GM12878 (cell line): ENCODE measurements around the gene FBXL7. TPM values are rescaled to one million over a fixed set of nuclear protein-coding genes. Genes with fewer than 3 reads are reported as not detected.

Experiments
- ATAC-seq: fragments of 200-7000 bp; cut with Tn5 transposase; 3 replicates; pipeline ENCODE4 v1.9.1; 2020; ENCODE audit warnings: mild to moderate bottlenecking, moderate library complexity
- BruUV-seq: library from RNA; stranded (reverse); fragments of 400-500 nt; replicated peaks from 2 replicates; lab custom pipeline; 2021; lab: Mats Ljungman, UMichigan
- CTCF ChIA-PET: fragments of 300-600 bp; sonication (Branson Sonifier 250); formaldehyde crosslinking; extraction: SDS; loops from one replicate; lab custom pipeline; 2021; ENCODE audit warnings: inconsistent platforms; lab: Yijun Ruan, JAX
- POLR2A ChIA-PET: fragments of 350-600 bp; formaldehyde crosslinking; extraction: SDS; loops from one replicate; lab custom pipeline; 2021; ENCODE audit warnings: inconsistent platforms; lab: Charles Lee
- RAD21 ChIA-PET: fragments of 300-600 bp; sonication (Branson Sonifier 250); formaldehyde crosslinking; loops from one replicate; lab custom pipeline; 2023; ENCODE audit warnings: antibody characterized with exemption; ENCODE audit not compliant: unreplicated experiment; lab: Charles Lee
- SMC1A ChIA-PET: fragments of 300-600 bp; sonication (Branson Sonifier 250); formaldehyde crosslinking; loops from one replicate; lab custom pipeline; 2023; ENCODE audit not compliant: unreplicated experiment, uncharacterized antibody; lab: Charles Lee
- DNase-seq: peaks from one replicate; pipeline ENCODE4 v3.0.0-alpha.2; 2011; ENCODE audit warnings: low read depth, low spot score
- FAIRE-seq: peaks from 3 replicates; lab custom pipeline; 2011; peaks lifted over from hg19 to GRCh38; lab: Jason Lieb, UNC
- H2AFZ ChIP-seq: 2 replicates; pipeline ENCODE4 v1.6.0; 2011; ENCODE audit warnings: low read depth, low read length, control low read depth; ENCODE audit not compliant: control insufficient read depth
- H3K27ac ChIP-seq: 2 replicates; pipeline ENCODE4 v1.5.1; 2011; ENCODE audit warnings: control low read depth; ENCODE audit not compliant: control insufficient read depth, insufficient read depth
- H3K27me3 ChIP-seq, 2 experiments: replicated peaks in 1 of 2; 2 replicates each; pipeline versions ENCODE4 v1.6.0 to v1.6.1; 2011; ENCODE audit warnings: low read length in 1 of 2; ENCODE audit not compliant: control insufficient read depth in 2 of 2, insufficient read depth in 2 of 2
- H3K36me3 ChIP-seq, 2 experiments: 2 replicates each; pipeline ENCODE4 v1.5.1; 2011; ENCODE audit warnings: low read length in 1 of 2; ENCODE audit not compliant: control insufficient read depth in 2 of 2, insufficient read depth in 2 of 2
- H3K4me1 ChIP-seq: 2 replicates; pipeline ENCODE4 v1.6.1; 2011; ENCODE audit warnings: mild to moderate bottlenecking, low read length, moderate library complexity, mixed read lengths; ENCODE audit not compliant: control insufficient read depth, insufficient read depth
- H3K4me2 ChIP-seq: 2 replicates; pipeline ENCODE4 v1.6.0; 2011; ENCODE audit warnings: control low read depth; ENCODE audit not compliant: control insufficient read depth, insufficient read depth
- H3K4me3 ChIP-seq: fragments of 200-600 bp; sonication (generic); 2 replicates; pipeline ENCODE4 v1.5.1; 2016
- H3K79me2 ChIP-seq: 2 replicates; pipeline ENCODE4 v1.6.0; 2011; ENCODE audit warnings: low read length; ENCODE audit not compliant: control insufficient read depth, insufficient read depth
- H3K9ac ChIP-seq: 2 replicates; pipeline ENCODE4 v1.8.0; 2011; ENCODE audit warnings: low read length, control low read depth, mixed read lengths; ENCODE audit not compliant: control insufficient read depth, insufficient read depth
- H3K9me3 ChIP-seq: replicated peaks from 3 replicates; pipeline ENCODE4 v1.5.1; 2011; ENCODE audit warnings: mild to moderate bottlenecking, low read length; ENCODE audit not compliant: control insufficient read depth, insufficient read depth
- H4K20me1 ChIP-seq: 2 replicates; pipeline ENCODE4 v1.6.0; 2011; ENCODE audit not compliant: control insufficient read depth, insufficient read depth
- ESRRA ChIP-seq: IDR thresholded peaks from 2 replicates; pipeline ENCODE4 v1.6.1; 2012; ENCODE audit warnings: mild to moderate bottlenecking, low read length, improper control_type of control experiment
- MTA2 ChIP-seq: fragments of 450-650 bp; IDR thresholded peaks from 2 replicates; pipeline ENCODE4 v1.6.1; 2016; ENCODE audit warnings: low read depth, mild to moderate bottlenecking, moderate library complexity
- MTA3 ChIP-seq: IDR thresholded peaks from 2 replicates; pipeline ENCODE4 v1.6.1; 2012; ENCODE audit warnings: low read length, inconsistent platforms, borderline replicate concordance
- MXI1 ChIP-seq: fragments of 150-350 bp; IDR thresholded peaks from 2 replicates; pipeline ENCODE4 v1.6.1; 2011; ENCODE audit warnings: low read depth, mild to moderate bottlenecking, inconsistent platforms, low read length, improper control_type of control experiment
- RFX5 ChIP-seq: IDR thresholded peaks from 2 replicates; pipeline ENCODE4 v1.6.1; 2011; ENCODE audit warnings: low read depth, low read length, improper control_type of control experiment
- SMARCA5 ChIP-seq: fragments of 450-650 bp; IDR thresholded peaks from 2 replicates; pipeline ENCODE4 v1.6.1; 2017; ENCODE audit warnings: mild to moderate bottlenecking
- SP1 ChIP-seq: IDR thresholded peaks from one replicate; pipeline ENCODE4 v1.6.1; 2011; ENCODE audit warnings: low read depth, low read length
- ZNF384 ChIP-seq: IDR thresholded peaks from 2 replicates; pipeline ENCODE4 v1.6.1; 2012; ENCODE audit warnings: low read depth, mild to moderate bottlenecking, low read length, improper control_type of control experiment, borderline replicate concordance
- WGBS: methylation state at CpG from one replicate; pipeline ENCODE4 v1.1.6; 2016; ENCODE audit warnings: low lambda C conversion rate; ENCODE audit not compliant: insufficient replicate concordance, insufficient coverage; ENCODE audit errors: missing lambda C conversion rate; 5-methylcytosine and 5-hydroxymethylcytosine counted together
- in situ Hi-C: fragments of 300-500 bp; cut with MboI; formaldehyde crosslinking; loops from 9 replicates; pipeline ENCODE4 v1.14.3; 2018; ENCODE audit warnings: mixed read lengths
- intact Hi-C: fragments of 100-400 bp; cut with micrococcal nuclease; formaldehyde crosslinking; loops from one replicate; pipeline ENCODE4 v1.14.2; 2022; ENCODE audit not compliant: unreplicated experiment
- polyA plus RNA-seq, 11 experiments: library from polyadenylated mRNA; depleted of rRNA in 4 of 11; unstranded in 6 of 11; stranded (reverse) in 5 of 11; fragments of >200 nt; fragmentation: Nextera tagmentation in 4 of 11; fragmentation: Illumina TruSeq in 1 of 11; extraction: Ambion mirVana in 4 of 11; extraction: Trizol in 1 of 11; gene quantifications; 1 replicate in 1 of 11; 2 replicates in 10 of 11; pipeline versions ENCODE4 v1.2.1 to v1.2.3, GENCODE V29; 2011 to 2016; ENCODE audit warnings: inconsistent platforms in 2 of 11, missing spikeins in 2 of 11, low read depth in 1 of 11
- total RNA-seq, 4 experiments: library from RNA; depleted of rRNA in 3 of 4; stranded (reverse); fragments of >200 nt in 3 of 4; fragmentation: Illumina TruSeq in 1 of 4; extraction: Trizol in 1 of 4; gene quantifications; 2 replicates each; pipeline versions ENCODE4 v1.2.1 to v1.2.3, GENCODE V29; 2013 to 2021
- TF ChIP-seq, protein P1 (sequence below): IDR thresholded peaks from 2 replicates; pipeline ENCODE4 v1.6.1; 2011; ENCODE audit warnings: low read depth, mild to moderate bottlenecking, low read length, moderate library complexity, borderline replicate concordance; ENCODE audit errors: extremely low read depth
- TF ChIP-seq, protein P2 (sequence below): IDR thresholded peaks from 2 replicates; pipeline ENCODE4 v1.6.1; 2011; ENCODE audit warnings: low read depth, low read length, improper control_type of control experiment, borderline replicate concordance
- TF ChIP-seq, protein P3 (sequence below): IDR thresholded peaks from 2 replicates; pipeline ENCODE4 v1.6.1; 2012; ENCODE audit warnings: low read depth, low read length, improper control_type of control experiment

The FBXL7 gene
- total and polyA plus RNA-seq, 10 of the 15 experiments (the other 5 are each of a cell fraction or from before 2014, with no cell fraction given) = 0.03 to 0.44 (median 0.16) TPM

DNA sequence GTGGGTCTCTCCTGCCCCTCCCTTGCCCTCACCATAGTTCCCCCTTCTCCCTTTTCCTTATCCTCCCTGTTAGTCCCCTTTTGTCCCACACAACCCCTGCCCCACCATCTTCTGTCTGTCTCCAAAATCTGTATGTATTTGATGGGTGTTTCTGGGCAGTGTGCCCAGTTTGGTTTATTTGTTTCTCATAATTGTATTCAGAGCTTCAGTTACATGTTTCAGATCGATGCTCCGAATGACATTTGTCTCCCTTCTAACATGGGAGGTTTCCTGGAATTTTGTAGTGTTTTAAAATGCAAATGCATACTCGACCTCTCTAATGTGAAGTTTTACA lies 22.2 kb downstream of the FBXL7 start:
- no peak overlapping the region for H3K9ac ChIP-seq
- no peaks in the 10 kb centered on the region for H3K27me3 ChIP-seq
- no peak overlapping the region for H3K27ac ChIP-seq
- DNase-seq = no peak
- no peaks in the 10 kb centered on the region for H3K36me3 ChIP-seq
- no peak overlapping the region for H2AFZ ChIP-seq
- H3K4me3 ChIP-seq = no peak overlapping the region
- ChIA-PET CTCF (no interaction called here), RAD21 (no interaction called here), SMC1A (no interaction called here), POLR2A (no interaction called here)
- FAIRE-seq = no peak
- no TSS peak for BruUV-seq
- WGBS = 24% methylated on average over 3 of the region's 3 CpGs
- in situ Hi-C loops = no loop called here
- intact Hi-C loops = no loop called here
- no peaks in the 10 kb centered on the region for H3K4me1 ChIP-seq
- TF ChIP-seq RFX5 (no peak), MXI1 (no peak), MTA2 (no peak), SP1 (no peak), SMARCA5 (no peak), ZNF384 (no peak), ESRRA (no peak), MTA3 (no peak)
- TF ChIP-seq, protein P1, sequence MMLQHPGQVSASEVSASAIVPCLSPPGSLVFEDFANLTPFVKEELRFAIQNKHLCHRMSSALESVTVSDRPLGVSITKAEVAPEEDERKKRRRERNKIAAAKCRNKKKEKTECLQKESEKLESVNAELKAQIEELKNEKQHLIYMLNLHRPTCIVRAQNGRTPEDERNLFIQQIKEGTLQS = no peak
- TF ChIP-seq, protein P2, sequence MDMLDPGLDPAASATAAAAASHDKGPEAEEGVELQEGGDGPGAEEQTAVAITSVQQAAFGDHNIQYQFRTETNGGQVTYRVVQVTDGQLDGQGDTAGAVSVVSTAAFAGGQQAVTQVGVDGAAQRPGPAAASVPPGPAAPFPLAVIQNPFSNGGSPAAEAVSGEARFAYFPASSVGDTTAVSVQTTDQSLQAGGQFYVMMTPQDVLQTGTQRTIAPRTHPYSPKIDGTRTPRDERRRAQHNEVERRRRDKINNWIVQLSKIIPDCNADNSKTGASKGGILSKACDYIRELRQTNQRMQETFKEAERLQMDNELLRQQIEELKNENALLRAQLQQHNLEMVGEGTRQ = no peak
- TF ChIP-seq, protein P3, sequence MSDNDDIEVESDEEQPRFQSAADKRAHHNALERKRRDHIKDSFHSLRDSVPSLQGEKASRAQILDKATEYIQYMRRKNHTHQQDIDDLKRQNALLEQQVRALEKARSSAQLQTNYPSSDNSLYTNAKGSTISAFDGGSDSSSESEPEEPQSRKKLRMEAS = no peak
- H3K9me3 ChIP-seq = no peaks in the 10 kb centered on the region
- no peaks in the 10 kb centered on the region for H3K79me2 ChIP-seq
- H3K4me2 ChIP-seq = no peak overlapping the region
- H4K20me1 ChIP-seq = no peaks in the 10 kb centered on the region
- no peak for ATAC-seq
